Midbrain (tissue), 1 donor: ENCODE data around the gene DHX36.

ENCODE experiments used
- DNase-seq: peaks from one replicate; lab custom pipeline; 2025; lab: John Stamatoyannopoulos, UW

The DHX36 gene

GRCh38 chr3:154280161-154280560 is 44.1 kb downstream of the DHX36 start:
- no peak for DNase-seq

- DNase-seq, result no peak
Measured at GRCh38 chr3:154275965-154276364, 48.3 kb downstream of the DHX36 start.

- DNase-seq, result no peak
Measured at GRCh38 chr3:154275292-154275691, 49.0 kb downstream of the DHX36 start.

- no peak for DNase-seq
Measured at GRCh38 chr3:154274348-154274747, 49.9 kb downstream of the DHX36 start.

GRCh38 chr3:154273381-154273780 is 50.9 kb downstream of the DHX36 start:
- no peak for DNase-seq

GRCh38 chr3:154254527-154254926 is 69.8 kb downstream of the DHX36 start:
- DNase-seq, result no peak

GRCh38 chr3:154252759-154253638 is 71.3 kb downstream of the DHX36 start:
- peak; percentile 87 for DNase-seq

- DNase-seq, result no peak
Measured at GRCh38 chr3:154251610-154252009, 72.7 kb downstream of the DHX36 start.

GRCh38 chr3:154250291-154250690 is 74.0 kb downstream of the DHX36 start:
- DNase-seq, result no peak

GRCh38 chr3:154247806-154248415 is 76.4 kb downstream of the DHX36 start:
- peak; percentile 58 for DNase-seq

GRCh38 chr3:154244644-154245043 is 79.6 kb downstream of the DHX36 start:
- no peak for DNase-seq

- no peak for DNase-seq
Measured at GRCh38 chr3:154243353-154243752, 80.9 kb downstream of the DHX36 start.

- DNase-seq, result no peak
Measured at GRCh38 chr3:154242766-154243165, 81.5 kb downstream of the DHX36 start.

GRCh38 chr3:154241496-154241895 is 82.8 kb downstream of the DHX36 start:
- DNase-seq, result no peak

- no peak for DNase-seq
Measured at GRCh38 chr3:154240235-154240634, 84.1 kb downstream of the DHX36 start.

GRCh38 chr3:154236331-154236730 is 88.0 kb downstream of the DHX36 start:
- no peak for DNase-seq

- DNase-seq, result no peak
Measured at GRCh38 chr3:154235330-154235729, 89.0 kb downstream of the DHX36 start.

GRCh38 chr3:154229217-154229590 is 95.1 kb downstream of the DHX36 start:
- DNase-seq, result no peak

- no peak for DNase-seq
Measured at GRCh38 chr3:154228561-154229216, 95.6 kb downstream of the DHX36 start.

- no peak for DNase-seq
Measured at GRCh38 chr3:154227531-154227930, 96.8 kb downstream of the DHX36 start.

GRCh38 chr3:154225536-154225935 is 98.8 kb downstream of the DHX36 start:
- no peak for DNase-seq

GRCh38 chr3:154224866-154225265 is 99.4 kb downstream of the DHX36 start:
- no peak for DNase-seq

GRCh38 chr3:154224366-154224765 is 99.9 kb downstream of the DHX36 start:
- DNase-seq, result no peak
